Bone marrow (tissue), 2 donors: ENCODE measurements around the gene ALKBH7.
A peak's percentile ranks its signal among the peaks of the same experiment; 100 is the strongest.

Source experiments
- DNase-seq, 2 donors: peaks; one replicate each; lab custom pipeline; 2025; lab: John Stamatoyannopoulos, UW

The ALKBH7 gene

GRCh38 chr19:6424195-6424938 is 51.8 kb downstream of the ALKBH7 start, which contains the start of gene KHSRP:
KHSRP (minus strand) TSS chr19:6424811; CDS start chr19:6424701, 110 bp downstream.
- DNase-seq = peak in 1 of 2 donors; percentile 97
